Activated T-cell treated with anti-CD3 and anti-CD28 coated beads, Interleukin-2, amount 50 U/mL, for 24 hours (primary cell): ENCODE measurements around the gene TBC1D2.

Experiments
- DNase-seq: peaks from one replicate; pipeline ENCODE4 v3.0.0-alpha.2; 2020
- H3K27ac Mint-ChIP-seq: 2 replicates; pipeline ENCODE4 v1.8.0; 2020; ENCODE audit warnings: mild to moderate bottlenecking, mixed read lengths
- H3K27me3 Mint-ChIP-seq: 2 replicates; pipeline ENCODE4 v1.8.0; 2020; ENCODE audit warnings: mixed read lengths
- H3K36me3 Mint-ChIP-seq: 2 replicates; pipeline ENCODE4 v1.8.0; 2020; ENCODE audit warnings: low read depth, mixed read lengths
- H3K4me1 Mint-ChIP-seq: 2 replicates; pipeline ENCODE4 v1.8.0; 2020; ENCODE audit warnings: low read depth, mixed read lengths
- H3K4me3 Mint-ChIP-seq: 2 replicates; pipeline ENCODE4 v1.8.0; 2020; ENCODE audit warnings: mild to moderate bottlenecking, moderate library complexity, mixed read lengths
- H3K9me3 Mint-ChIP-seq: 2 replicates; pipeline ENCODE4 v1.8.0; 2020; ENCODE audit warnings: mixed read lengths

Gene TBC1D2

GRCh38 chr9:98222885-98223691 lies 32.4 kb downstream of the TBC1D2 start:
- H3K4me3 Mint-ChIP-seq, result no peak overlapping the region
- no peaks in the 10 kb centered on the region for H3K27me3 Mint-ChIP-seq
- H3K9me3 Mint-ChIP-seq, result no peaks in the 10 kb centered on the region
- H3K4me1 Mint-ChIP-seq, result no peaks in the 10 kb centered on the region
- H3K27ac Mint-ChIP-seq, result no peak overlapping the region
- H3K36me3 Mint-ChIP-seq, result peaks cover 6% of the 10 kb centered on the region
- DNase-seq, result no peak

- H3K27ac Mint-ChIP-seq, result no peak overlapping the region
- DNase-seq, result no peak
- no peaks in the 10 kb centered on the region for H3K4me1 Mint-ChIP-seq
- H3K36me3 Mint-ChIP-seq, result peaks cover 5% of the 10 kb centered on the region
- H3K27me3 Mint-ChIP-seq, result no peaks in the 10 kb centered on the region
- H3K4me3 Mint-ChIP-seq, result no peak overlapping the region
- no peaks in the 10 kb centered on the region for H3K9me3 Mint-ChIP-seq
Observed at GRCh38 chr9:98220911-98221310, 34.5 kb downstream of the TBC1D2 start.

GRCh38 chr9:98219794-98220370 lies 35.6 kb downstream of the TBC1D2 start:
- H3K36me3 Mint-ChIP-seq, result peaks cover 5% of the 10 kb centered on the region
- no peak overlapping the region for H3K4me3 Mint-ChIP-seq
- no peaks in the 10 kb centered on the region for H3K4me1 Mint-ChIP-seq
- no peak overlapping the region for H3K27ac Mint-ChIP-seq
- no peak for DNase-seq
- no peaks in the 10 kb centered on the region for H3K27me3 Mint-ChIP-seq
- no peaks in the 10 kb centered on the region for H3K9me3 Mint-ChIP-seq

GRCh38 chr9:98219364-98219716 lies 36.1 kb downstream of the TBC1D2 start:
- no peaks in the 10 kb centered on the region for H3K9me3 Mint-ChIP-seq
- H3K27ac Mint-ChIP-seq, result no peak overlapping the region
- H3K36me3 Mint-ChIP-seq, result peaks cover 5% of the 10 kb centered on the region
- H3K4me1 Mint-ChIP-seq, result no peaks in the 10 kb centered on the region
- no peak overlapping the region for H3K4me3 Mint-ChIP-seq
- H3K27me3 Mint-ChIP-seq, result no peaks in the 10 kb centered on the region
- no peak for DNase-seq

GRCh38 chr9:98218562-98219363 lies 36.7 kb downstream of the TBC1D2 start:
- Mint-ChIP-seq H3K36me3 (peaks cover 5% of the 10 kb centered on the region), H3K4me3 (no peak overlapping the region), H3K9me3 (no peaks in the 10 kb centered on the region)

GRCh38 chr9:98217255-98217654 lies 38.2 kb downstream of the TBC1D2 start:
- DNase-seq, result no peak
- H3K4me1 Mint-ChIP-seq, result no peaks in the 10 kb centered on the region
- H3K27me3 Mint-ChIP-seq, result no peaks in the 10 kb centered on the region
- H3K27ac Mint-ChIP-seq, result no peak overlapping the region
- H3K9me3 Mint-ChIP-seq, result no peaks in the 10 kb centered on the region
- peaks cover 10% of the 10 kb centered on the region for H3K36me3 Mint-ChIP-seq
- H3K4me3 Mint-ChIP-seq, result no peak overlapping the region

More at GRCh38 chr9:98218562-98219363, 36.7 kb downstream of the TBC1D2 start:
- no peaks in the 10 kb centered on the region for H3K27me3 Mint-ChIP-seq
- no peak overlapping the region for H3K27ac Mint-ChIP-seq
- DNase-seq, result no peak
- no peaks in the 10 kb centered on the region for H3K4me1 Mint-ChIP-seq

GRCh38 chr9:98216391-98216790 lies 39.1 kb downstream of the TBC1D2 start:
- H3K27ac Mint-ChIP-seq, result no peak overlapping the region
- no peak overlapping the region for H3K4me3 Mint-ChIP-seq
- peaks cover 13% of the 10 kb centered on the region for H3K36me3 Mint-ChIP-seq
- no peaks in the 10 kb centered on the region for H3K9me3 Mint-ChIP-seq
- H3K27me3 Mint-ChIP-seq, result no peaks in the 10 kb centered on the region
- no peaks in the 10 kb centered on the region for H3K4me1 Mint-ChIP-seq
- DNase-seq, result no peak

GRCh38 chr9:98215821-98216220 lies 39.6 kb downstream of the TBC1D2 start:
- H3K27me3 Mint-ChIP-seq, result no peaks in the 10 kb centered on the region
- no peak overlapping the region for H3K27ac Mint-ChIP-seq

GRCh38 chr9:98215271-98215670 lies 40.2 kb downstream of the TBC1D2 start:
- H3K27ac Mint-ChIP-seq, result no peak overlapping the region
- peaks cover 10% of the 10 kb centered on the region for H3K36me3 Mint-ChIP-seq
- H3K9me3 Mint-ChIP-seq, result no peaks in the 10 kb centered on the region
- H3K27me3 Mint-ChIP-seq, result no peaks in the 10 kb centered on the region
- H3K4me1 Mint-ChIP-seq, result no peaks in the 10 kb centered on the region
- no peak for DNase-seq
- no peak overlapping the region for H3K4me3 Mint-ChIP-seq

More at GRCh38 chr9:98215821-98216220, 39.6 kb downstream of the TBC1D2 start:
- Mint-ChIP-seq H3K9me3 (no peaks in the 10 kb centered on the region), H3K4me1 (no peaks in the 10 kb centered on the region), H3K4me3 (no peak overlapping the region), H3K36me3 (peaks cover 13% of the 10 kb centered on the region)
- DNase-seq, result peak; percentile 36

GRCh38 chr9:98214811-98215210 lies 40.6 kb downstream of the TBC1D2 start:
- H3K4me3 Mint-ChIP-seq, result no peak overlapping the region

GRCh38 chr9:98211260-98211659 lies 44.2 kb downstream of the TBC1D2 start:
- DNase-seq, result no peak
- Mint-ChIP-seq H3K4me3 (no peak overlapping the region), H3K9me3 (no peaks in the 10 kb centered on the region), H3K27ac (no peak overlapping the region), H3K4me1 (peaks cover 1% of the 10 kb centered on the region), H3K27me3 (no peaks in the 10 kb centered on the region), H3K36me3 (peaks cover 8% of the 10 kb centered on the region)

More at GRCh38 chr9:98214811-98215210, 40.6 kb downstream of the TBC1D2 start:
- Mint-ChIP-seq H3K27ac (no peak overlapping the region), H3K4me1 (no peaks in the 10 kb centered on the region), H3K9me3 (no peaks in the 10 kb centered on the region), H3K27me3 (no peaks in the 10 kb centered on the region), H3K36me3 (peaks cover 10% of the 10 kb centered on the region)
- no peak for DNase-seq

- H3K4me1 Mint-ChIP-seq, result peaks cover 5% of the 10 kb centered on the region
- H3K27ac Mint-ChIP-seq, result no peak overlapping the region
- no peaks in the 10 kb centered on the region for H3K9me3 Mint-ChIP-seq
- peaks cover 8% of the 10 kb centered on the region for H3K36me3 Mint-ChIP-seq
- H3K4me3 Mint-ChIP-seq, result no peak overlapping the region
- DNase-seq, result no peak
- no peaks in the 10 kb centered on the region for H3K27me3 Mint-ChIP-seq
Observed at GRCh38 chr9:98210435-98210834, 45.0 kb downstream of the TBC1D2 start.

GRCh38 chr9:98209530-98209929 lies 45.9 kb downstream of the TBC1D2 start:
- H3K36me3 Mint-ChIP-seq, result peaks cover 8% of the 10 kb centered on the region
- no peak for DNase-seq
- H3K27ac Mint-ChIP-seq, result no peak overlapping the region
- no peaks in the 10 kb centered on the region for H3K27me3 Mint-ChIP-seq
- no peak overlapping the region for H3K4me3 Mint-ChIP-seq
- no peaks in the 10 kb centered on the region for H3K9me3 Mint-ChIP-seq
- H3K4me1 Mint-ChIP-seq, result peaks cover 6% of the 10 kb centered on the region

- no peak overlapping the region for H3K4me3 Mint-ChIP-seq
- no peaks in the 10 kb centered on the region for H3K9me3 Mint-ChIP-seq
- peaks cover 8% of the 10 kb centered on the region for H3K36me3 Mint-ChIP-seq
- DNase-seq, result no peak
- H3K27ac Mint-ChIP-seq, result no peak overlapping the region
- no peaks in the 10 kb centered on the region for H3K27me3 Mint-ChIP-seq
- H3K4me1 Mint-ChIP-seq, result peaks cover 6% of the 10 kb centered on the region
Observed at GRCh38 chr9:98208635-98209034, 46.8 kb downstream of the TBC1D2 start.

GRCh38 chr9:98207606-98208005 lies 47.8 kb downstream of the TBC1D2 start:
- no peaks in the 10 kb centered on the region for H3K27me3 Mint-ChIP-seq
- no peak for DNase-seq
- peaks cover 3% of the 10 kb centered on the region for H3K36me3 Mint-ChIP-seq
- no peak overlapping the region for H3K4me3 Mint-ChIP-seq
- no peaks in the 10 kb centered on the region for H3K9me3 Mint-ChIP-seq
- peaks cover 6% of the 10 kb centered on the region for H3K4me1 Mint-ChIP-seq
- no peak overlapping the region for H3K27ac Mint-ChIP-seq
